ENCODE measurements around the gene GLIS1. TPM values are rescaled to one million over a fixed set of nuclear protein-coding genes. Genes with fewer than 3 reads are reported as not detected.

GLIS1 gene
- total RNA-seq, 1 experiment from 2014 or later, result 1.7 TPM

GRCh38 chr1:53614231-53615021 lies 124.5 kb downstream of the GLIS1 start:
- no peaks in the 10 kb centered on the region for H3K9me2 ChIP-seq (replicated peaks; ENCODE audit: low read length)
- H3K4me1 ChIP-seq (ENCODE audit: insufficient read depth, low read length), result no peaks in the 10 kb centered on the region
- DNase-seq, result no peak
- no peak overlapping the region for H3K4me3 ChIP-seq (ENCODE audit: low read length)
- no peaks in the 10 kb centered on the region for H3K79me2 ChIP-seq (ENCODE audit: low read length)
- H3K27me3 ChIP-seq (ENCODE audit: low read length), result no peaks in the 10 kb centered on the region
- no TSS peak for BruUV-seq (replicated peaks)
- intact Hi-C loops (cut with micrococcal nuclease), result no loop called here
- H3F3A ChIP-seq (ENCODE audit: low read length, unreplicated experiment), result no peaks in the 10 kb centered on the region
- H3K27ac ChIP-seq (ENCODE audit: low read length), result no peak overlapping the region
- ChIA-PET POLR2A (ENCODE audit: unreplicated experiment) (no interaction called here), CTCF (no interaction called here)
- no peak overlapping the region for H2AFZ ChIP-seq (ENCODE audit: low read length)
- TF ChIP-seq, protein P1, sequence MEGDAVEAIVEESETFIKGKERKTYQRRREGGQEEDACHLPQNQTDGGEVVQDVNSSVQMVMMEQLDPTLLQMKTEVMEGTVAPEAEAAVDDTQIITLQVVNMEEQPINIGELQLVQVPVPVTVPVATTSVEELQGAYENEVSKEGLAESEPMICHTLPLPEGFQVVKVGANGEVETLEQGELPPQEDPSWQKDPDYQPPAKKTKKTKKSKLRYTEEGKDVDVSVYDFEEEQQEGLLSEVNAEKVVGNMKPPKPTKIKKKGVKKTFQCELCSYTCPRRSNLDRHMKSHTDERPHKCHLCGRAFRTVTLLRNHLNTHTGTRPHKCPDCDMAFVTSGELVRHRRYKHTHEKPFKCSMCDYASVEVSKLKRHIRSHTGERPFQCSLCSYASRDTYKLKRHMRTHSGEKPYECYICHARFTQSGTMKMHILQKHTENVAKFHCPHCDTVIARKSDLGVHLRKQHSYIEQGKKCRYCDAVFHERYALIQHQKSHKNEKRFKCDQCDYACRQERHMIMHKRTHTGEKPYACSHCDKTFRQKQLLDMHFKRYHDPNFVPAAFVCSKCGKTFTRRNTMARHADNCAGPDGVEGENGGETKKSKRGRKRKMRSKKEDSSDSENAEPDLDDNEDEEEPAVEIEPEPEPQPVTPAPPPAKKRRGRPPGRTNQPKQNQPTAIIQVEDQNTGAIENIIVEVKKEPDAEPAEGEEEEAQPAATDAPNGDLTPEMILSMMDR (conservative IDR thresholded peaks at IDR 0.05; ENCODE audit: low read depth, low read length), result no peak
- TF ChIP-seq EZH2 (IDR thresholded peaks at IDR 0.05; ENCODE audit: low read length, unreplicated experiment) (no peak), EZH2phosphoT487 (IDR thresholded peaks at IDR 0.05; ENCODE audit: borderline replicate concordance, low read length) (no peak)
- no peaks in the 10 kb centered on the region for H4K20me1 ChIP-seq (ENCODE audit: low read length)
- H3K36me3 ChIP-seq (ENCODE audit: low read depth, low read length), result no peaks in the 10 kb centered on the region
- ATAC-seq, result no peak
- no peak overlapping the region for H3K9ac ChIP-seq (ENCODE audit: low read length)
- no peak overlapping the region for H3K4me2 ChIP-seq (ENCODE audit: low read length)
- no peaks in the 10 kb centered on the region for H3K9me3 ChIP-seq (ENCODE audit: low read length)

GRCh38 chr1:53608676-53609075 lies 130.3 kb downstream of the GLIS1 start:
- H3K9me3 ChIP-seq (ENCODE audit: low read length), result no peaks in the 10 kb centered on the region
- POLR2A ChIA-PET (ENCODE audit: unreplicated experiment), result no interaction called here
- ATAC-seq (no peak), DNase-seq (no peak)
- H3K36me3 ChIP-seq (ENCODE audit: low read depth, low read length), result no peaks in the 10 kb centered on the region
- CTCF ChIA-PET, result no interaction called here
- H3K27ac ChIP-seq (ENCODE audit: low read length), result no peak overlapping the region
- H3F3A ChIP-seq (ENCODE audit: low read length, unreplicated experiment), result no peaks in the 10 kb centered on the region
- H3K79me2 ChIP-seq (ENCODE audit: low read length), result no peaks in the 10 kb centered on the region
- TF ChIP-seq EZH2phosphoT487 (IDR thresholded peaks at IDR 0.05; ENCODE audit: borderline replicate concordance, low read length), result no peak
- TF ChIP-seq, protein P1 (conservative IDR thresholded peaks at IDR 0.05; ENCODE audit: low read depth, low read length), result no peak
- TF ChIP-seq EZH2 (IDR thresholded peaks at IDR 0.05; ENCODE audit: low read length, unreplicated experiment), result no peak
- no peak overlapping the region for H3K4me3 ChIP-seq (ENCODE audit: low read length)
- H3K4me2 ChIP-seq (ENCODE audit: low read length), result no peak overlapping the region
- no TSS peak for BruUV-seq (replicated peaks)
- no peaks in the 10 kb centered on the region for H3K9me2 ChIP-seq (replicated peaks; ENCODE audit: low read length)
- H3K27me3 ChIP-seq (ENCODE audit: low read length), result no peaks in the 10 kb centered on the region
- no peaks in the 10 kb centered on the region for H3K4me1 ChIP-seq (ENCODE audit: insufficient read depth, low read length)
- no peak overlapping the region for H3K9ac ChIP-seq (ENCODE audit: low read length)
- intact Hi-C loops (cut with micrococcal nuclease), result no loop called here
- no peak overlapping the region for H2AFZ ChIP-seq (ENCODE audit: low read length)
- no peaks in the 10 kb centered on the region for H4K20me1 ChIP-seq (ENCODE audit: low read length)

DNA sequence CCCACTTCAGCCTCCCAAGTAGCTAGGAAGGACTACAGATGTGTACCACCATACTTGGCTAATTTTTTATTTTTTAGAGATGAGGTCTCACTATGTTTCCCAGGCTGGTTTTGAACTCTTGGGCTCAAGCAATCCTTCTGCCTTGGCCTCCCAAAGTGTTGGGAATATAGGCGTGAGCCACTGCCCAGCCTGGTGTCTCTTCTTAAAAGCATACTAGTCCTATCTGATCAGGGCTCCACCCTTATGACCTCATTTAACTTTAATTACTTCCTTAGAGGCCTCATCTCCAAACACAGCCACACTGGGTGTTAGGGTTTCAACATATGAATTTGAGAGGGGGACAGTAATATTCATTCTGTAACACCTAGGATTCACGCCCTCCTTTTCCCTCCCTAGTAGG lies 130.9 kb downstream of the GLIS1 start:
- Histone ChIP-seq H3K4me2 (ENCODE audit: low read length) (no peak overlapping the region), H3F3A (ENCODE audit: low read length, unreplicated experiment) (no peaks in the 10 kb centered on the region), H2AFZ (ENCODE audit: low read length) (no peak overlapping the region), H3K4me3 (ENCODE audit: low read length) (no peak overlapping the region), H3K9me2 (replicated peaks; ENCODE audit: low read length) (no peaks in the 10 kb centered on the region), H3K4me1 (ENCODE audit: insufficient read depth, low read length) (no peaks in the 10 kb centered on the region), H3K27me3 (ENCODE audit: low read length) (no peaks in the 10 kb centered on the region), H3K79me2 (ENCODE audit: low read length) (no peaks in the 10 kb centered on the region), H3K9me3 (ENCODE audit: low read length) (no peaks in the 10 kb centered on the region), H3K36me3 (ENCODE audit: low read depth, low read length) (no peaks in the 10 kb centered on the region), H3K9ac (ENCODE audit: low read length) (no peak overlapping the region), H4K20me1 (ENCODE audit: low read length) (no peaks in the 10 kb centered on the region), H3K27ac (ENCODE audit: low read length) (no peak overlapping the region)
- TF ChIP-seq, protein P1 (conservative IDR thresholded peaks at IDR 0.05; ENCODE audit: low read depth, low read length), result no peak
- TF ChIP-seq EZH2phosphoT487 (IDR thresholded peaks at IDR 0.05; ENCODE audit: borderline replicate concordance, low read length), result no peak
- no peak for TF ChIP-seq EZH2 (IDR thresholded peaks at IDR 0.05; ENCODE audit: low read length, unreplicated experiment)
- intact Hi-C loops (cut with micrococcal nuclease), result no loop called here
- DNase-seq, result no peak
- POLR2A ChIA-PET (ENCODE audit: unreplicated experiment), result no interaction called here
- no TSS peak for BruUV-seq (replicated peaks)
- no peak for ATAC-seq
- CTCF ChIA-PET, result no interaction called here
